Transverse colon (tissue), 4 donors: ENCODE data around the gene GPC5. TPM values are rescaled to one million over a fixed set of nuclear protein-coding genes. Genes with fewer than 3 reads are reported as not detected.
"Not testable (repeated sequence)": the region's sequence is repeated elsewhere in the genome, so short reads cannot be mapped to it uniquely, and the experiment has no call there.

Experiments used
- DNase-seq: peaks from one replicate; pipeline ENCODE4 v3.0.0-alpha.2; 2019
- H3K27ac ChIP-seq, 4 donors: fragments of 200-600 bp; sonication (generic); 2 replicates each; pipeline ENCODE4 v1.5.1; 2016 to 2018; ENCODE audit warnings: inconsistent platforms in 4 of 4
- H3K27me3 ChIP-seq: fragments of 200-600 bp; sonication (generic); 2 replicates; pipeline ENCODE4 v1.5.1; 2017; ENCODE audit warnings: inconsistent platforms
- H3K36me3 ChIP-seq, 4 donors: fragments of 200-600 bp; sonication (generic); 2 replicates each; pipeline ENCODE4 v1.5.1; 2017 to 2019; ENCODE audit warnings: inconsistent platforms in 4 of 4
- H3K4me1 ChIP-seq, 4 donors: fragments of 200-600 bp; sonication (generic); 2 replicates each; pipeline ENCODE4 v1.5.1; 2017 to 2020; ENCODE audit warnings: inconsistent platforms in 4 of 4
- H3K4me3 ChIP-seq, 4 donors: fragments of 200-600 bp; sonication (generic); 1 replicate in 1 of 4; 2 replicates in 3 of 4; pipeline versions ENCODE4 v1.5.1 to v1.6.1; 2017 to 2019; ENCODE audit warnings: inconsistent platforms in 4 of 4
- H3K9me3 ChIP-seq, 2 donors: fragments of 200-600 bp; sonication (generic); 2 replicates each; pipeline ENCODE4 v1.5.1; 2017 to 2019; ENCODE audit warnings: inconsistent platforms in 2 of 2
- CTCF ChIP-seq, 5 experiments: fragments of 200-600 bp in 3 of 5; fragments of 450-650 bp in 2 of 5; sonication (generic) in 3 of 5; IDR thresholded peaks; 1 replicate in 2 of 5; 2 replicates in 3 of 5; pipeline ENCODE4 v1.5.1; 2016 to 2017; ENCODE audit warnings: antibody characterized with exemption in 5 of 5, inconsistent platforms in 3 of 5, mild to moderate bottlenecking in 2 of 5, moderate library complexity in 1 of 5
- EP300 ChIP-seq: sonication (generic); formaldehyde crosslinking; IDR thresholded peaks from one replicate; pipeline ENCODE4 v1.6.1; 2017; ENCODE audit warnings: antibody characterized with exemption, low read depth
- POLR2A ChIP-seq: fragments of 450-650 bp; IDR thresholded peaks from one replicate; pipeline ENCODE4 v1.6.1; 2016; ENCODE audit warnings: antibody characterized with exemption, mild to moderate bottlenecking, moderate library complexity
- POLR2AphosphoS5 ChIP-seq, 3 donors: sonication (generic); formaldehyde crosslinking; IDR thresholded peaks; one replicate each; pipeline ENCODE4 v1.6.1; 2016; ENCODE audit warnings: antibody characterized with exemption in 3 of 3
- WGBS, 2 donors: methylation state at CpG; one replicate each; pipeline ENCODE4 v1.1.5; 2018; ENCODE audit warnings: low coverage in 1 of 2; 5-methylcytosine and 5-hydroxymethylcytosine counted together
- in situ Hi-C, 4 donors: fragments of 200-750 bp; cut with MboI; loops; one replicate each; pipeline versions ENCODE4 v1.15.0 to v1.15.1; 2017; ENCODE audit warnings: low sequenced_read_pairs in 3 of 4, low pct_ligation_motif_present in 1 of 4, low pct_unique_long_range_greater_than_20kb in 1 of 4
- intact Hi-C: fragments of 100-400 bp; cut with DNase I; formaldehyde crosslinking; loops from one replicate; pipeline ENCODE4 v1.15.1; 2023; ENCODE audit warnings: low total_unique reads
- total RNA-seq, 4 donors: library from RNA; depleted of rRNA; stranded (reverse); fragments of >200 nt; gene quantifications; one replicate each; pipeline ENCODE4 v1.1.0, GENCODE V29; 2016

Gene GPC5
- total RNA-seq, 4 donors from 2014 or later = 0.48 to 1.4 TPM; not detected in 2

GRCh38 chr13:91792054-91792453 lies 393.6 kb downstream of the GPC5 start:
- 68 to 83% methylated on average over 1 of the region's 1 CpG for WGBS, 2 donors
- Histone ChIP-seq H3K27me3 (no peaks in the 10 kb centered on the region), H3K4me1 (no peaks in the 10 kb centered on the region), H3K4me3 (no peak overlapping the region), H3K27ac (no peak overlapping the region), H3K36me3 (no peaks in the 10 kb centered on the region), H3K9me3 (no peaks in the 10 kb centered on the region)
- intact Hi-C loops = no loop called here
- in situ Hi-C loops = no loop called here
- TF ChIP-seq POLR2A = no peak
- TF ChIP-seq EP300 = no peak
- TF ChIP-seq POLR2AphosphoS5 (IDR thresholded peaks at IDR 0.05) = no peak
- TF ChIP-seq CTCF (IDR thresholded peaks at IDR 0.05) = no peak
- DNase-seq = no peak

GRCh38 chr13:91797567-91797966 lies 399.1 kb downstream of the GPC5 start:
- TF ChIP-seq CTCF (IDR thresholded peaks at IDR 0.05) = no peak
- no peak for TF ChIP-seq POLR2AphosphoS5 (IDR thresholded peaks at IDR 0.05)
- TF ChIP-seq EP300 = no peak
- no peak for TF ChIP-seq POLR2A
- no peaks in the 10 kb centered on the region for H3K4me1 ChIP-seq
- no peak for DNase-seq
- WGBS, 2 donors = 56 to 63% methylated on average over 8 to 11 of the region's 11 CpGs
- H3K27ac ChIP-seq = no peak overlapping the region
- no peaks in the 10 kb centered on the region for H3K36me3 ChIP-seq
- no peaks in the 10 kb centered on the region for H3K9me3 ChIP-seq
- in situ Hi-C loops = no loop called here
- H3K4me3 ChIP-seq = no peak overlapping the region
- intact Hi-C loops = no loop called here
- H3K27me3 ChIP-seq = no peaks in the 10 kb centered on the region

GRCh38 chr13:91798338-91798737 lies 399.9 kb downstream of the GPC5 start:
- H3K4me3 ChIP-seq, DNase-seq, intact Hi-C loops, H3K9me3 ChIP-seq, H3K36me3 ChIP-seq, H3K4me1 ChIP-seq, H3K27ac ChIP-seq, in situ Hi-C loops, H3K27me3 ChIP-seq: not testable (repeated sequence)
- WGBS, 2 donors = 85 to 91% methylated on average over 2 to 3 of the region's 3 CpGs

GRCh38 chr13:91801772-91802171 lies 403.4 kb downstream of the GPC5 start:
- H3K27ac ChIP-seq, H3K9me3 ChIP-seq, H3K4me1 ChIP-seq, H3K36me3 ChIP-seq, DNase-seq, intact Hi-C loops, H3K27me3 ChIP-seq, in situ Hi-C loops, H3K4me3 ChIP-seq: not testable (repeated sequence)
- 76 to 79% methylated on average over 3 of the region's 3 CpGs for WGBS, 2 donors

- Histone ChIP-seq H3K9me3 (no peaks in the 10 kb centered on the region), H3K27ac (no peak overlapping the region), H3K36me3 (no peaks in the 10 kb centered on the region), H3K27me3 (no peaks in the 10 kb centered on the region), H3K4me1 (no peaks in the 10 kb centered on the region), H3K4me3 (no peak overlapping the region)
- in situ Hi-C loops = no loop called here
- TF ChIP-seq CTCF (IDR thresholded peaks at IDR 0.05) (no peak), POLR2AphosphoS5 (IDR thresholded peaks at IDR 0.05) (no peak), EP300 (no peak), POLR2A (no peak)
- intact Hi-C loops = no loop called here
- DNase-seq = no peak
Observed at GRCh38 chr13:91802957-91803356, 404.5 kb downstream of the GPC5 start.
